ENCODE data around the gene TAS1R3. TPM values are rescaled to one million over a fixed set of nuclear protein-coding genes. Genes with fewer than 3 reads are reported as not detected.

Gene TAS1R3
- total RNA-seq, 1 experiment from 2014 or later = 0.28 TPM

- Histone ChIP-seq H2BK20ac (ENCODE audit: low read depth, low read length, poor library complexity, severe bottlenecking) (no peak overlapping the region), H2AFZ (ENCODE audit: low read length) (no peak overlapping the region), H3K27me3 (ENCODE audit: insufficient read depth, low read length) (peaks cover 4% of the 10 kb centered on the region; the same call in 1 of the 2 replicates), H3K23ac (ENCODE audit: insufficient read length, low read depth, low read length) (no peak overlapping the region), H3K4me1 (ENCODE audit: insufficient read depth, low read length) (peaks cover 2% of the 10 kb centered on the region; the same call in 1 of the 2 replicates), H2AK5ac (ENCODE audit: insufficient read length, low read length) (no peak overlapping the region), H4K5ac (ENCODE audit: insufficient read length, low read depth, low read length) (no peak overlapping the region), H2BK15ac (ENCODE audit: low read depth, low read length) (no peak overlapping the region), H3K79me1 (ENCODE audit: insufficient read depth, low read depth, low read length, poor library complexity, severe bottlenecking) (no peaks in the 10 kb centered on the region), H3K14ac (ENCODE audit: insufficient read depth, low read length) (no peak overlapping the region), H3K9me3 (ENCODE audit: control insufficient read depth, low read depth, low read length) (no peaks in the 10 kb centered on the region), H3K9ac (ENCODE audit: extremely low read depth, insufficient read length, low read length) (no peak overlapping the region), H2BK120ac (ENCODE audit: low read depth, low read length, poor library complexity, severe bottlenecking) (no peak overlapping the region), H4K91ac (ENCODE audit: insufficient read length, low read depth, low read length) (no peak overlapping the region), H3T11ph (ENCODE audit: low read length) (no peak overlapping the region), H4K20me1 (ENCODE audit: control insufficient read depth, insufficient read depth, insufficient read length) (no peaks in the 10 kb centered on the region), H2BK5ac (ENCODE audit: insufficient read length, low read length) (no peak overlapping the region), H3K4ac (ENCODE audit: low read depth, low read length) (no peak overlapping the region), H3K79me2 (ENCODE audit: insufficient read depth, low read length) (no peaks in the 10 kb centered on the region), H3K56ac (ENCODE audit: insufficient read length, low read depth, low read length) (no peak overlapping the region), H3K4me2 (ENCODE audit: insufficient read depth, insufficient read length, low read length) (no peak overlapping the region), H3K27ac (ENCODE audit: insufficient read length, low read depth, low read length) (no peak overlapping the region), H3K18ac (ENCODE audit: insufficient read length, low read depth, low read length) (no peak overlapping the region), H3K23me2 (ENCODE audit: insufficient read length, low read depth, low read length, poor library complexity, severe bottlenecking) (peaks cover 7% of the 10 kb centered on the region), H2BK12ac (ENCODE audit: insufficient read length, low read depth, low read length) (no peak overlapping the region), H4K8ac (replicated peaks; ENCODE audit: insufficient read length, low read depth, low read length) (no peak overlapping the region)
- TF ChIP-seq CTCF (conservative IDR thresholded peaks at IDR 0.05) = no peak
- DNase-seq = no peak
- peaks cover 43% of the 10 kb centered on the region for H3K27me3 Mint-ChIP-seq (ENCODE audit: low read depth)
- H3K36me3 Mint-ChIP-seq (ENCODE audit: insufficient read depth in 1 of 3, low read depth in 3 of 3) = peaks cover 0 to 8% (median 2%) of the 10 kb centered on the region in 3 experiments; a peak in 1 of 7 replicates
- no peak overlapping the region for H3K4me3 Mint-ChIP-seq
- no peaks in the 10 kb centered on the region; a peak in 2 of 5 replicates for H3K9me3 Mint-ChIP-seq
- peaks cover 33 to 58% of the 10 kb centered on the region in 2 experiments for H3K4me1 Mint-ChIP-seq
- H3K27ac Mint-ChIP-seq = no peak overlapping the region
- no CpG with 5 or more reads among the region's 8 CpGs for WGBS (ENCODE audit: extremely low coverage, insufficient read length, low lambda C conversion rate)
Measured at GRCh38 chr1:1356166-1356795, 25.2 kb downstream of the TAS1R3 start.
